GM08714 (cell line): ENCODE measurements around the gene PHLPP1.
A peak's percentile ranks its signal among the peaks of the same experiment; 100 is the strongest.

Experiments
- H3K4me3 ChIP-seq: fragments of 200-500 bp; sonication (Bioruptor generic); 2 replicates; pipeline ENCODE4 v1.5.1; 2014; ENCODE audit warnings: mild to moderate bottlenecking, low read length, inconsistent platforms
- ZNF274 ChIP-seq: IDR thresholded peaks from 2 replicates; pipeline ENCODE4 v1.6.1; 2012; ENCODE audit warnings: mild to moderate bottlenecking, low read depth, low read length

Gene PHLPP1

DNA sequence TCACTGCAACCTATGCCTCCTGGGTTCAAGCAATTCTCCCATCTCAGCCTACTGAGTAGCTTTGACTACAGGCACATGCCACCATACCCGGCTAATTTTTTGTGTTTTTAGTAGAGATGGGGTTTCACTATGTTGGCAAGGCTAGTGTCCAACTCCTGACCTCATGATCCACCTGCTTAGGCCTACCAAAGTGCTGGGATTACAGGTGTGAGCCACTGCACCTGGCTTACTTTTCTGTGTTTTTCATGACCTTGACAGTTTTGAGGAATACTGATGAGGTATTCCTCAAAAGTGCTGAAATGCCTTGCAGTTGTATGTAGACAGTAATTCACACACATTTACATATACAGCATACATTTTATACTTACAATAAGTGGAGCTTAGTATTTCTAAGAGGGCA is 126.1 kb downstream of the PHLPP1 start:
- H3K4me3 ChIP-seq = no peak overlapping the region
- no peak for TF ChIP-seq ZNF274

GRCh38 chr18:62842898-62843297 is 127.6 kb downstream of the PHLPP1 start:
- no peak for TF ChIP-seq ZNF274
- H3K4me3 ChIP-seq = no peak overlapping the region

DNA sequence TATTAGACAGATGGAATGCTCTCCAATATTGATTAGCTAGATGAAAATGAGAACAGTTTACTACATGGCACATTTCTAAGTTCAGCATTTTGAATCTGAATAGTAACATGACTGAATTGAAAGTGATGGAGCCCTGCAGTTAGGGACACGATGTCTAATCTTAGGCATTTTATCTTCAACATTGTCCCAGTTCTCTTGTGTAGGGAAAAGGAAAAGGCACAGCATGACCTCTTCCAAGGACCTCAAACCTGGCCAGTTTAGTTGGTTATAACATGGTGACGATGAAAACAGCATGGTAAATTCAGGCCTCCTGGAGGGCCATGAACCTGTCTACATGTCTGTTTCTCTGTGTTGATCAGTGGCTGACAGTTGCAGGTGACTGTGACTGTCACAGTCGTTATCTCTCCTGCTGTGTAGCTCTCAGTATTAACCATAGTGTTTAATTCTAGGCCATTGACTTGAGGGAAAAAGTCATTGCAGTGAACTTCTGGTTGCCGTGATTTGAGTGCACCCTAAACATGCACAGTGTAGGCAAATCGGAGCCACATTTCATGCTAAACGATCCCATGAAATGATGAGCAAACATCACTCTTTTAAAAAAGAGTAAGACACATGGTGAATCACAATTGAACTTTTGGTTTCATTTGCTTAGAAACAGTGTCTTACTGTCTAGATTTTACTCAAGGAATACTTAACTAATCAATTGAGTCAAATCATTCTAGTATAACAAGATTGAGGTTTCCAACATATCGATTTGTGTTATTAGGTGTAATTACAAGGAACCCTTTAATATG is 129.7 kb downstream of the PHLPP1 start:
- H3K4me3 ChIP-seq = peak overlapping the region; percentile 43; the same call in 1 of the 2 replicates
- TF ChIP-seq ZNF274 = no peak

DNA sequence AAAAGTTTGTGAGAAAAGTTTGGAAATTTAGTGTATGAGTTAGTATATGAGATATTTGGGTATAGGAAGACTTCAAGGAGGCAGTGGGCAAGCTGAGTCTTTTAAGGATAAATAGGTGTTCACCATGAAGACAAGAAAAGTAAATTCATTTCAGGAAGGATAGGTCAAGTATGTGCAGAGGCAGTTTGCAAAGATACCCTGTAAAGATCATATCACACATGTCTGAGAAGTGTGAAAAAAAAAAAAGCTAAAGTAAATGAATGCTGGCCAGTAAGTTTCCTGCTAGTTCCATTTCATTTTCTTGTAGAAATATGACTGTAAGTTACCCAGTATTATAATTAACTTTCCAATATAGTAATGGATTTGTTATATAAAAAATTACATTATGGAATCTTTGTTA is 131.0 kb downstream of the PHLPP1 start:
- TF ChIP-seq ZNF274 = no peak
- no peak overlapping the region for H3K4me3 ChIP-seq

DNA sequence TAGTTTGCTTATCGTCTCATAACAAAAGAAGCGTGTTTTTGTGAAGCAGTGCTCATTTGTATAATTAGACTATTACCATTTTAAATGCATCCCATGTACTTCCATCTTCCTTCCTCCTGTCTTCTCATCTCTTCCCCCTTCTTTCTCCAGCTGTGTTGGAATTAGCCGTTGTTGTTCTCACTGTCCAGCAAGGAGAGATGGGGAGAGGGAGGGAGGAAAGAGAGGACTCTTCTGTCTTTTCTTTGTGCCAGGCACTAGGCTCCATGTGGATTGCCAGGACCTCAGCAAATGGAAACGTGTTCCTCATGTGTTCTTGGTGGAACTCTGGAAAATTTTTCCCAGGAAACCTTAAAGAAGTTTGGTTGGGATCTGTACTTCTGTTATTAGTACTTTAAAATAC is 131.7 kb downstream of the PHLPP1 start:
- no peak overlapping the region for H3K4me3 ChIP-seq
- TF ChIP-seq ZNF274 = no peak

DNA sequence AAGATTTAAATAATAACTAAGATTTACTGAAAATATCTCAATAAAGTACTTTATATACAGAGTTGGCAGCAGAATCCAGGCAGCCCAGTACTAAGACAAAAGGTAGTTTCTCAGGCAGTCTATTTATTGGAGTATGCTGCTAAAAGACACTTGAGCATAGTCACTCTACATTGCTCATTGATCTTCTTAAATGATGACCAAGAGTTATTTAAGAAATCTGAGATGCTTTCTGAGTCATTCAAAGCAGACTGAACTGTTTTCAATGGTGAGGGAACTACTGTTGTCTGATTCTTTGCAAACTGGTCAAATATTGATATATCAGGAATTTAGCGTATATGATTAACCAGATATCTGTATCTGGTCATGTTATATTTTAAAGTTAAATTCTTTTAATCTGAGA is 133.6 kb downstream of the PHLPP1 start:
- H3K4me3 ChIP-seq = no peak overlapping the region
- no peak for TF ChIP-seq ZNF274

GRCh38 chr18:62850619-62851306 is 135.4 kb downstream of the PHLPP1 start:
- TF ChIP-seq ZNF274 = no peak
- no peak overlapping the region for H3K4me3 ChIP-seq

- H3K4me3 ChIP-seq = no peak overlapping the region
- no peak for TF ChIP-seq ZNF274
These were observed 137.5 kb downstream of the PHLPP1 start for GRCh38 chr18:62852851-62853250.

DNA sequence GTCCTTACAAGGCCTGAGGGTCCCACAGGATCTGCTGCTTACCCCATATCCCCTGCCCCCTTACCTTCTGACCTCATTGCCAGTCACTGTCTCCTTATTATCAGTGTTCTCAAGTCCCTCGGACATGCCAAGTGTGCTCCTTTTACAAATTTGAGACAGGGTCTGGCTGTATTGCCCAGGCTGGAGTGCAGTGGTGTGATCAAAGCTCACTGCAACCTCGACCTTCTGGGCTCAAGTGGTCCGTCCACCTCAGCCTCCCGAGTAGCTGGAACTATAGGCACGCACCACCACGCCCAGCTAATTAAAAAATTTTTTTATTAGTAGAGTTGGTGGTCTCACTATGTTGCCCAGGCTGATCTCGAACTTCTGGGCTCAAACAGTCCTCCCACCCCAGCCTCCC is 141.0 kb downstream of the PHLPP1 start:
- no peak overlapping the region for H3K4me3 ChIP-seq
- TF ChIP-seq ZNF274 = no peak

DNA sequence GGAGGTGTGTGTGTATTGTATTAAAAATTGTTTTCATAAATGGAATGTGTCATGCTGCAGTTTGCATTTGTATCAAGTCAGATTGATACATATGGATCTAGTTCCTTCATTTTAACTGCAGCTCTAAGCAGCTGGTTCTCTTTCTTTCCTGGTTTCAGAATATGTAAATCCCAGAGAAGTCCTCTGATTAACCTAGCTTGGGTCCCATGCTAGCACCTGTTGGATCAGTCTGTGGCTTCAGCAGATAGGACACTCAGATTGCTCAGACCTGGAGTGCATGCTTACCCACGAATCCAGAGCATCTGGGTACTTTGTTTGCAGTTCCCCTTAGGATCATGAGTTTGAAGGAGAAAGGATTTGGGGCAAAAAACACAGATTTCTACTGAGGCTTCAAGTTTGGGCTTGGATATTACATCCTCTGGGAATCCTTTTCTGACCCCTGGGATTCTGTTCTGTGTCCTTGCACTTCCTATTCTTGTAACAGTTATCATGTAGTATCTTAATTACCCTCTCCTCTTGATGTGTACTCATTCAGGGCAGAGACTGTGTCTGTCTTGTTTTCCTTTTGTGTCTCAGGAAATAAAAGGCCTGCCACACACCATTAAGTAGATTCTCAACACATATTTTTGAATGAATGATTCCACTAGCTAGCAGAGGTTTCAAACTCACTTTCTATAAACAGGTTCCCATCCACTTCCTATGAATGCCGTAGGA is 142.1 kb downstream of the PHLPP1 start:
- H3K4me3 ChIP-seq = no peak overlapping the region
- no peak for TF ChIP-seq ZNF274

DNA sequence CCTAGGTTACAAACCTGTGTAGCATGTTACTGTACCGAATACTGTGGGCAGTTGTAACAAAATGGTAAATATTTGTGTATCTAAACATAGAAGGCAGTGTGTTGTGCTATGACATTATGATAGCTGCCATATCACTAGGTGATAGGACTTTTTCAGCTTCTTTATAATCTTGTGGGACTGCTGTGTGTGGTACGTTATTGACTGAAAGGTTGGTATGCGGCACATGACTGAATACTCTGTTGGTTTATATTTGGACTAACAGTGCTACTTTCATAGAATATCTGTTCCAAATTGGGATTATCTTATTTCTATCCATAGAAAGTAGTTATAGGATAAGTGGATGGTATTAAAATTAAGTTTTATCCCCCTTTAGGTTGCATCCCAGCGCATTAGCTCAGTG is 144.7 kb downstream of the PHLPP1 start:
- no peak overlapping the region for H3K4me3 ChIP-seq
- TF ChIP-seq ZNF274 = no peak

DNA sequence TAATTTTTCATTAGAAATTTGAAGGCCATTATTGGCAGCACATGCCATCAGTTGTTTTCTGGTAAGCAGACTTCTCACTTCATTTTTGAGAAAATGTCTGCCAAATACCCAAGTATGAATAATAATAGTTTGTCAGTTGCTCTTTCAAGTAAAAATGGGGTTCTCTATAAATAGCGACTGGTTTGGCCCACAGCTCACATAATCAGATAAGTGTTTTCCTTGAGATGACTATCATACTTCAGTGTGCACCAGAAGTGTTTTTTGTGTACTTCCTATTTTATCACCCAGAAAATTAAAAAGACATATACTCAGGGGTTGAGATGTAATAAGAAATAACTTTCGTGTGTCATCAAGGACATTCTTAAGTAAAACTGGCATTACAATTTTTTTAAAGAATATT is 147.1 kb downstream of the PHLPP1 start:
- no peak for TF ChIP-seq ZNF274
- H3K4me3 ChIP-seq = no peak overlapping the region

DNA sequence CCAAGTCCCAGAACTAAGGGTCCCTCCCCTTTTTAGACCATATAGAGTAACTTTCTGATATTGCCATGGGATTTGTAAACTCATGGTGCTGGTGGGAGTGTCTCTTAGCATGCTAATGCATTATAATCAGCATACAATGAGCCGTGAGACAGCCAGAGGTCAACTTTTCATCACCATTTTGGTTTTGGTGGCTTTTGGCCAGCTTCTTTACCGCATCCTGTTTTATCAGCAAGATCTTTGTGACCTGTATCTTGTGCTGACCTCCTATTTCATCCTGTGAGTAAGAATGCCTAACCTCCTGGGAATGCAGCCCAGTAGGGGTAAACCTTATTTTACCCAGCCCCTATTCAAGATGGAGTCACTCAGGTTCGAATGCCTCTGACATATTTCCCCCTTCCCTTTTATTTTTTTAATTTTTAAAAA is 148.2 kb downstream of the PHLPP1 start:
- H3K4me3 ChIP-seq = no peak overlapping the region
- no peak for TF ChIP-seq ZNF274

- TF ChIP-seq ZNF274 = no peak
- H3K4me3 ChIP-seq = no peak overlapping the region
These were observed 150.2 kb downstream of the PHLPP1 start for GRCh38 chr18:62865498-62865897.

- H3K4me3 ChIP-seq = no peak overlapping the region
- no peak for TF ChIP-seq ZNF274
These were observed 152.2 kb downstream of the PHLPP1 start for GRCh38 chr18:62867534-62867933.

DNA sequence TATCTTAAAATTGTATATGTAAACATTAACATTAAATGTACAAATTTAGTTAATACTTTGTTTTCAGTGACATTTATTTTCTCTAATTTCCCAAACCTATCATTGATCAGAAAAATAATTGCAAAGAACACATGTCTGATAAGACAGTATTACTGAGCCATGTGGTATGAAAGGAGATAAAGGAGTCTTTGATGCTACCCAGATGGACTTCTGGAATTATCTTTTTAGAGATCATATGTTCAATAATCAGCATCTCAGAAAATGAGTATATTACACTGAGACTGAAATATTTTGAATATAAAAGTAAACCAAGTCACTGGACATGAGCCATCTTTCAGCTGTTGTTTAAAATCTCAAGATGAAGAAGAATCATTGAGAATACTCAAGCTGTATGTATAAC is 153.3 kb downstream of the PHLPP1 start:
- no peak overlapping the region for H3K4me3 ChIP-seq
- no peak for TF ChIP-seq ZNF274
